ENCODE results near the gene CST9. TPM values are rescaled to one million over a fixed set of nuclear protein-coding genes. Genes with fewer than 3 reads are reported as not detected.

The CST9 gene
- total RNA-seq, 6 experiments from 2014 or later = not detected

DNA sequence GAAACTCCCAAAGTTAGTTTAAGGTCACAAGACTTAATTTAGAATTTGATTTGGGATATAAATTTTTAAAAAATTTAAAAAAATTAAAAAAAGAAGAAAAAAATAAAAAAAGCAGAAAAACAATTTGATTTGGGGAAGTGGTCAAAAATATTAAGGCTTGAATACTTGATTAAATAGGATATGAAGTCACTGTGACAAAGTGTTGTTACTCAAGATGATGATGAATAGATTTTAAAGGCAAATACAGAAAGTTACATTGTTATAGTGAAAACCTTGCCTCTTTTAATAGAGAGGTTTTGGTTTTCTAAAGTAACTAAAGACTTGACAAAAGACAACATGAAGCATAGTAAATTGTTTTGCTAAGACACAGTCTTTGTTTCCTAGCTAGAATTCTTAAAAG is 7.2 kb downstream of the CST9 start:
- Mint-ChIP-seq H3K4me3 (no peak overlapping the region), H3K36me3 (ENCODE audit: low read depth) (no peaks in the 10 kb centered on the region), H3K27ac (no peak overlapping the region), H3K9me3 (no peaks in the 10 kb centered on the region), H3K4me1 (ENCODE audit: low read depth) (no peaks in the 10 kb centered on the region), H3K27me3 (ENCODE audit: insufficient read depth) (peaks cover 19% of the 10 kb centered on the region; the same call in 1 of the 2 replicates)
- TF ChIP-seq, protein P1, sequence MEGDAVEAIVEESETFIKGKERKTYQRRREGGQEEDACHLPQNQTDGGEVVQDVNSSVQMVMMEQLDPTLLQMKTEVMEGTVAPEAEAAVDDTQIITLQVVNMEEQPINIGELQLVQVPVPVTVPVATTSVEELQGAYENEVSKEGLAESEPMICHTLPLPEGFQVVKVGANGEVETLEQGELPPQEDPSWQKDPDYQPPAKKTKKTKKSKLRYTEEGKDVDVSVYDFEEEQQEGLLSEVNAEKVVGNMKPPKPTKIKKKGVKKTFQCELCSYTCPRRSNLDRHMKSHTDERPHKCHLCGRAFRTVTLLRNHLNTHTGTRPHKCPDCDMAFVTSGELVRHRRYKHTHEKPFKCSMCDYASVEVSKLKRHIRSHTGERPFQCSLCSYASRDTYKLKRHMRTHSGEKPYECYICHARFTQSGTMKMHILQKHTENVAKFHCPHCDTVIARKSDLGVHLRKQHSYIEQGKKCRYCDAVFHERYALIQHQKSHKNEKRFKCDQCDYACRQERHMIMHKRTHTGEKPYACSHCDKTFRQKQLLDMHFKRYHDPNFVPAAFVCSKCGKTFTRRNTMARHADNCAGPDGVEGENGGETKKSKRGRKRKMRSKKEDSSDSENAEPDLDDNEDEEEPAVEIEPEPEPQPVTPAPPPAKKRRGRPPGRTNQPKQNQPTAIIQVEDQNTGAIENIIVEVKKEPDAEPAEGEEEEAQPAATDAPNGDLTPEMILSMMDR (IDR thresholded peaks at IDR 0.05) = no peak
- DNase-seq = no peak

DNA sequence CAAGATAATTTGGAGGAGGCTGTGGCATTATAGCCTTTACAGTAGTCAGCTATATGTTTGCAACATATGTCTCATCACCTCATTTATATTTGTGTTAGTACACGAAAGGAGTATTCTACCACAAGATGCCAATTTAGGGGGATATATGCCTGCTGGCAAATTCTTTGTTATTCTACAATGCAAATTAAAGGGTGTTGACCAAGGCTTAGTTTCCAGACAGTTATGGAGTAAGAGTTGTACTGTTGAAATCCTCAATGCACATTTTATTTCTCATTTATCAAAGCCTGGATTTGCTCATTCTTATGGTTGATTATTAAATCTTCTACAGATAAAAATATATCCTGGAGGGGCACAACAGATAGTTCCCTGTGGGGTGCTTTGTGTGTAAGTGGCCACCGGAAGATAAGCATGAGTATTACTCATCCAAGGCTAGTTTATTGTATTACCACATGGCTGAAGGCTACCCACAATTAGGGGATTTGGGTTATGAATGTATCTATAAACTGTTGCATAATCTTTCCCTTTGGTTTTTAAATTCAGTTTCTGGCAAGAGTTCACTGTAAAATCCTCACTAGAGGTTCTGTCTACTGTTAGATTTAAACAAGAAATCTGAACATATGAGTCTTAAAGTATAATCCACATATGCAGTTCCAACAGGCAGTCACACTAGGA is 9.0 kb downstream of the CST9 start:
- H3K27me3 Mint-ChIP-seq (ENCODE audit: insufficient read depth) = peaks cover 8% of the 10 kb centered on the region; the same call in 1 of the 2 replicates
- no peak for DNase-seq
- H3K9me3 Mint-ChIP-seq = no peaks in the 10 kb centered on the region
- TF ChIP-seq, protein P1 (IDR thresholded peaks at IDR 0.05) = no peak
- no peaks in the 10 kb centered on the region for H3K36me3 Mint-ChIP-seq (ENCODE audit: low read depth)
- H3K4me3 Mint-ChIP-seq = no peak overlapping the region
- no peak overlapping the region for H3K27ac Mint-ChIP-seq
- no peaks in the 10 kb centered on the region for H3K4me1 Mint-ChIP-seq (ENCODE audit: low read depth)

DNA sequence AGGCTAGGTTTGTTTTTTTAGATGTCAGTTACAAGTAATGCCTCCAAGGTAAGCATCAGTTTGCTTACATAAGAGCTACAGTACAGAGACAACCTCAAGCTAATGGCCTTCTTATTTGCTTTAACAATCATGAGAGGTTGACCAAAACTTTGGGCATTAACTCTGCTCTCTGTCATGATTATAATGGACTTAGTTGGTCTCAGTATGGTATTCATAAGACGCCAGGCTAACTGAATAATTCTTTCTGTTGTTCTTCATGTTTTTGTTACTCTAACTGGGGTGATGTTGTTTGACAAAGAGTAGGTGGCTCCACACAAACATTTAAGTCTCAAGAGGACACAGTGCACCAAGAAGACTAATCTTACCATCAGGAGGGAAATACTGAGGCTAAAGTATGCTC is 9.8 kb downstream of the CST9 start:
- TF ChIP-seq, protein P1 (IDR thresholded peaks at IDR 0.05) = no peak

DNA sequence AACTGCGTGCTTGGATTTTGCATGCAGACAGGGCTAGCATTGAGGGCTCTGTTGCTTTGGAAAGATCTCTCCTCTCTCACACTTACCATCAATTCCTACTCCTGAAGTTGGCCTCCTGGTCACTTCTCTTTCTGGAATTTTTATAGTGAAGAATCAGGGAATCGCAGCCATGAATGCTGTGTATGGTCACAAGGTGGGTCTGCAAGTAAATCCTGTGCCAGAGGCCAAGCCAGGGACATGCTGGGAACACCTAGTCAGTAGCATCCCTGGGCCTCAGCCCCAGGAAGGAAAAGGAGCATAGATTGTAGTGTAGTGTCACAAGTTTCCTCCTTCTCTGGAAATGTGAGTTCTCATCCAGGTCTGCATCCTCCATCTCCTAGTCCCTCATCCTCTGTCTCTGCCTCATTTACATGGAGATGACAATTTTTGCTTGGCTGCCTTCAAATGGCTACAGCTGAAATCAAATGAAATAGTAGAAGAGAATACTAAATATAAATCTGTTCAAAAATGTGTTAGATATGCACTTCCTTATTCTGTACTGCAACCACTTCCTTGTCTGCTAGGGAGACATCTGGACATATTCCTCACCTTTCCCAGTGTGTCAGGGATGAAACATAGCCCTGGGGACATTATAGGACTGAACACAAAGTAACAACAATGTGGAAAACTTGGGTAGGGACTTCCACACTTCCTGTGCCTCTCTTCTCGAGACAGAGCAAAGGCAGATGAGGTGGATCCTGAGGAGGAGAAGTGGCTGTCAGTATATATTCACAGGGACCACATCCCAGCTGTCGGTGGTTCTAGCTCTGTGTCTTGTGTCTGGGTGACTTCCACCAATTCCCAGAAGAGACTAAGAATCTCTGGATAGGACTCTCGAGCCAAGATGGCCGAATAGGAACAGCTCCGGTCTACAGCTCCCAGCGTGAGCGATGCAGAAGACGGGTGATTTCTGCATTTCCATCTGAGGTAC is 17.0 kb downstream of the CST9 start:
- Mint-ChIP-seq H3K9me3 (no peaks in the 10 kb centered on the region), H3K27me3 (ENCODE audit: insufficient read depth) (peaks cover 11% of the 10 kb centered on the region), H3K36me3 (ENCODE audit: low read depth) (no peaks in the 10 kb centered on the region), H3K4me1 (ENCODE audit: low read depth) (no peaks in the 10 kb centered on the region), H3K4me3 (no peak overlapping the region), H3K27ac (no peak overlapping the region)
- TF ChIP-seq, protein P1 (IDR thresholded peaks at IDR 0.05) = no peak
- DNase-seq = no peak

More for the DNA sequence above, 9.8 kb downstream of the CST9 start:
- no peaks in the 10 kb centered on the region for H3K9me3 Mint-ChIP-seq
- no peaks in the 10 kb centered on the region for H3K4me1 Mint-ChIP-seq (ENCODE audit: low read depth)
- H3K36me3 Mint-ChIP-seq (ENCODE audit: low read depth) = no peaks in the 10 kb centered on the region
- H3K4me3 Mint-ChIP-seq = no peak overlapping the region
- no peak for DNase-seq
- H3K27ac Mint-ChIP-seq = no peak overlapping the region
- peaks cover 7% of the 10 kb centered on the region; the same call in 1 of the 2 replicates for H3K27me3 Mint-ChIP-seq (ENCODE audit: insufficient read depth)

DNA sequence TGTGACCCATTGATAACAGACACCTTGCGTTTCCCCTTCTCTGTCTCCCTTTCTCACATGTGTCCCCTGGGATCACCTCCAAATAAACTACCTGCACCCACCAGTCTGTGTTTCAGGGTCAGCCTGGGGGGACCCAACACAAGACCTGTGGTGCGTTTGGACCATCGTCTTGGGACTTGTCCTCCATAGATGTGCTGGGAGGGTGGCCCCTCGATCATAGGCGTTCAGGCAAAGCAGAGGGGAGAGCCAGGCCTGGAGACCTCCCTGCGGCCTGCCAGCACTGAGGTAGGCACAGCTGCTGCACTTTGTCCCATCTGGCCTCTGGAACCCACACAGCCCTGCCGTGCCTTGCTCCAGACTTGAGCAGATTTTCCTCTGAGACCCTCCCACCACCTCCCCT is 18.1 kb downstream of the CST9 start:
- TF ChIP-seq, protein P1 (IDR thresholded peaks at IDR 0.05) = no peak
- Mint-ChIP-seq H3K4me3 (no peak overlapping the region), H3K4me1 (ENCODE audit: low read depth) (no peaks in the 10 kb centered on the region), H3K36me3 (ENCODE audit: low read depth) (no peaks in the 10 kb centered on the region), H3K27me3 (ENCODE audit: insufficient read depth) (peaks cover 11% of the 10 kb centered on the region), H3K27ac (no peak overlapping the region), H3K9me3 (no peaks in the 10 kb centered on the region)
- DNase-seq = no peak

Measured in HFFc6 (cell line).